ENCODE measurements around the gene DEDD2. TPM values are rescaled to one million over a fixed set of nuclear protein-coding genes. Genes with fewer than 3 reads are reported as not detected.

DEDD2 gene
- polyA plus RNA-seq, 3 donors, result 125 to 141 (median 133) TPM

GRCh38 chr19:42254850-42255765, 37.6 kb upstream of the DEDD2 start, which contains the start of gene ERF:
ERF (minus strand) TSS chr19:42255128; CDS start chr19:42254999, 129 bp downstream.
- Histone ChIP-seq H2AFZ (ENCODE audit: insufficient read depth, low read depth, low read length, poor library complexity, severe bottlenecking) (peak within 1 kb of the TSS; percentile 77), H3K27ac (ENCODE audit: low read depth in 1 of 2, low read length in 2 of 2) (peak within 1 kb of the TSS; percentile 85 to 88), H3K27me3 (ENCODE audit: control insufficient read depth in 2 of 2, insufficient read depth in 2 of 2, low read length in 2 of 2) (peaks cover 3 to 14% of the 10 kb centered on the region in 2 donors), H4K20me1 (ENCODE audit: insufficient read depth, low read length) (peaks cover 36% of the 10 kb centered on the region), H3K36me3 (replicated peaks in 1 of 2; ENCODE audit: control insufficient read depth in 1 of 2, insufficient read depth in 2 of 2, low read length in 2 of 2) (peaks cover 0 to under 1% of the 10 kb centered on the region in 2 donors), H3K4me2 (replicated peaks; ENCODE audit: extremely low read depth, low read length, poor library complexity, severe bottlenecking) (peak within 1 kb of the TSS; percentile 92), H3K9ac (ENCODE audit: insufficient read depth, low read length, poor library complexity, severe bottlenecking) (peak within 1 kb of the TSS; percentile 85), H3K4me3 (replicated peaks in 1 of 3; ENCODE audit: low read depth in 2 of 3, low read length in 3 of 3) (peak within 1 kb of the TSS; percentile 79 to 99 (median 99)), H3K79me2 (ENCODE audit: insufficient read depth, low read length) (peaks cover 39% of the 10 kb centered on the region), H3K4me1 (ENCODE audit: control insufficient read depth in 1 of 2, insufficient read depth in 2 of 2, low read length in 2 of 2) (peaks cover 40 to 47% of the 10 kb centered on the region in 2 donors), H3K9me3 (replicated peaks in 1 of 2; ENCODE audit: control insufficient read depth in 1 of 2, insufficient read depth in 1 of 2, low read length in 2 of 2) (no peaks in the 10 kb centered on the region)
- WGBS (ENCODE audit: insufficient coverage), result under 1% methylated on average over 30 of the region's 75 CpGs
- peak within 1 kb of the TSS; percentile 57 to 92 (median 77) for H3K27ac Mint-ChIP-seq
- H3K4me1 Mint-ChIP-seq, result peaks cover 39% of the 10 kb centered on the region
- peak; percentile 80 to 90 (median 89) for DNase-seq
- peak within 1 kb of the TSS; percentile 84 to 93 for H3K4me3 Mint-ChIP-seq
- H3K9me3 Mint-ChIP-seq, result peaks cover 0 to 2% (median 0%) of the 10 kb centered on the region in 7 donors
- H3K27me3 Mint-ChIP-seq (ENCODE audit: low read depth in 3 of 3), result peaks cover 15 to 33% (median 24%) of the 10 kb centered on the region in 3 donors
- TF ChIP-seq CTCF (IDR thresholded peaks at IDR 0.05), result no peak
- intact Hi-C loops (cut with micrococcal nuclease), result loop anchor here (2.0 to 5.0 kb wide), 3 partner anchors 14 to 38 kb away; partner anchors contain the start of genes CIC (in 2 of the 2) and DEDD2 (in 1 of the 2)
- peaks cover 4% of the 10 kb centered on the region in 2 donors for H3K36me3 Mint-ChIP-seq
